Stimulated activated CD8-positive, alpha-beta memory T cell treated with anti-CD3 and anti-CD28 coated beads, Interleukin-4, amount 100 ng/mL, for 4 hours (primary cell): Measurements from ENCODE around the gene GPR132.
"Not testable (repeated sequence)": the region's sequence is repeated elsewhere in the genome, so short reads cannot be mapped to it uniquely, and the experiment has no call there.

Experiments
- DNase-seq, 2 donors: peaks; one replicate each; pipeline ENCODE4 v3.0.0-alpha.2; 2020; ENCODE audit warnings: low read depth in 2 of 2, low spot score in 1 of 2

GPR132 gene

DNA sequence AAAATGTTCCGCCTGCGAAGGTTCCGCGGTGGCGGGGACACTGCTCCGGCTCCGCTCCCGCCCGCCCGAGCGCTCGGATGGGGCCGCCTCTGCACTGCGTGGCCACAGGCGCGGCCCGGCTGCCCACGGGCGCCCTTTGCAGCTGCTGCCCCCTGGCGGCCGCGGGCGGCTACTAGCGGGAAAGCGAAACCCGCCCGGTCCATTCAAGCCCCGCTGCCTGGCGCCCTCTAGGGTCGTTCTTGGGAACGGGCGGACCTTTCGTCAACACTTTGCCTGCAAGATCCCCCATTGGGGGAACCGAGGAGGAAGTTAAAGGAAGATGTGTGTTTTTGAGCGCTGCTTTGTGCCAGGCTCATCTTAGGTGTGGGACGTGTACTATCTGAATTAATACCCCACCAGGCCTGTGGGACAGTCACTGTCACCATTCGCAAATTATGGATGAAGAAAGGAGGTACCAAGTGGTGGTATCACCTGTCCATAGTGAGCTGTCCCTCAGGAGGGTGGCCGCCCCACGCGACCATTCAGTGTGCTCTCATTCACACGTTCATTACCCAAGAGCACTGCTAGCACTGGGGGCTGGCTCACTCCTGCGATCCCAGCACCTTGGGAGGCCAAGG is 19.4 kb downstream of the GPR132 start:
- peak; percentile 79 to 94 for DNase-seq

DNA sequence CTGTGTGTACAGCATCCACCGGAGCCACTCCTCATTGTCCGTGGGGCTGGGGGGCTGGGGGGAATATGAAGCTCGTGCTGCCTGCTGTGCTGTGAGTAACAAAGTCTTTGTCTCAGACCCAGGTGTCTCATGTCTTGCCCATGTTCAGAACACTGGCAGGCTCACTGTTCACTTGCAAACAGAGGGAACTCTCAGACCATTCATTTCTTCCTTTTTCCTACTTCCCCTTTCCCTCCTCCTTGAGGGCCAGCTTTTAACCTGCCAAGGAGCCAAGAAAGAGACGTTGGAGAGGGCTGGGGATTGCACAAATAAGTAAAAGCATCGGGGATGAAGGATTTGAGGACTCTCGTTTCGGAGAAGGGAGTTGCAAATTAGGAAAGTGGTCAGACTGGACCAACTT is 21.6 kb downstream of the GPR132 start:
- no peak for DNase-seq

DNA sequence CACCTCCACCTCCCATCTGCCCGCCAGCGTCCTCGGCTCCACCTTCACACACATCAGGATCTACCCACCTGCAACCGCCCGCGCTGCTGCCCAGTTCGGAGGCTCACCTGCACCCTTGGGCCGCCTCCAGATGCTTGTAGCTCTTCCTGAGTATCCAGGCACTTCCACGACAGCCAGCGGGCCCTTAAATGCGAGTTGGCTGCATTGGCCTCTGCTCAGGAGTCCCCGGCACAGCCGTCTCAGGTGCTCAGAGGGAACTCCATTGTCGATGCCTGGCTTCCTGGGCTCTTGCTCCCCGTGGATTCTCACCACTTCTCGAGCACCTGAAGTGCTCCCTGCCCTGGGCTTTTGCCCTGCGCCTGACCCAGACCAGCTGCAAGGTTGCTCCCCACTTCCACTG is 22.4 kb downstream of the GPR132 start:
- no peak for DNase-seq

DNA sequence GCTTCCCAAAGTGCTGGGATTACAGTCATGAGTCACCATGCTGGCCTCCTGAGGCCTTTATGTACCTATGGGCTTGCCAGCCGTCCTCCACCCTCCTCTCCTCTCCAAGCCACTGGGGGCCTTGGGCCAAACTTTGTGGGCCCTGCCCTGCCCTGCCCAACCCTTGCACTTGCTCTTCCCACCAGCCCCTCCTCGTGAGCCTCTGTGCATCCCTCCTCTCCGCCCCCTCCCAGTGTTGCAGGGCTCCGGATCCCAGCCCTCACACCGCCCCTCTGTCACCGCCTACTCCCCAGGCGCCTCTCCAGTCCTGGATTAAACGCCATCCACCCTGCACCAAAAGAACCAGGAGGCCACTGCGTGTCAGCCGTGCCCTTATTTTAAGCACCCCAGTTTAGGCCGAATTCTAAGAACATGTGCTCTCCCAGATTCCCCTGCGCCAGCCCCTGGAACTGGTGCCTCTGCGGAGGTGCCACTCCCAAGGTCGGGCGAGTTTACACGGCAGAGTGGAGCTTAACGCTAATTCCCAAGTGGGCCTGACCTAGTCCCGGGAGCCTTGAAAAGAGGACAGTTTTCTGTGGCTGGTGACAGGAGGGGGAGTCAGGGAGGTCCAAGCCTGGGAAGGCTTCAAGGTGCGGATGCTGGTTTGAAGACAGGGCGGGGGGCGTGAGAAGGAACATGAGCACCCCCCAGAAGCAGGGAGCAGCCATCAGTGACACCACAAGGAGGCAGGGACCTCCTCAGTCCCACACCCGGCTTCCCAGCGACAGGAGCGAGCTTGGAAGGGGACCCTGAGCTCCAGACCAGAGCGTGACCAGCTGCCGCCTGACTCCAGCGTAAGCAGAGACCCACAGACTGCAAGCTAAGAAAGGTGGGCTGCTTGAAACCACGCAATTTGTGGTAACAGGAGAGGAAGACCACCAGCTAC is 23.1 kb downstream of the GPR132 start:
- no peak for DNase-seq

DNA sequence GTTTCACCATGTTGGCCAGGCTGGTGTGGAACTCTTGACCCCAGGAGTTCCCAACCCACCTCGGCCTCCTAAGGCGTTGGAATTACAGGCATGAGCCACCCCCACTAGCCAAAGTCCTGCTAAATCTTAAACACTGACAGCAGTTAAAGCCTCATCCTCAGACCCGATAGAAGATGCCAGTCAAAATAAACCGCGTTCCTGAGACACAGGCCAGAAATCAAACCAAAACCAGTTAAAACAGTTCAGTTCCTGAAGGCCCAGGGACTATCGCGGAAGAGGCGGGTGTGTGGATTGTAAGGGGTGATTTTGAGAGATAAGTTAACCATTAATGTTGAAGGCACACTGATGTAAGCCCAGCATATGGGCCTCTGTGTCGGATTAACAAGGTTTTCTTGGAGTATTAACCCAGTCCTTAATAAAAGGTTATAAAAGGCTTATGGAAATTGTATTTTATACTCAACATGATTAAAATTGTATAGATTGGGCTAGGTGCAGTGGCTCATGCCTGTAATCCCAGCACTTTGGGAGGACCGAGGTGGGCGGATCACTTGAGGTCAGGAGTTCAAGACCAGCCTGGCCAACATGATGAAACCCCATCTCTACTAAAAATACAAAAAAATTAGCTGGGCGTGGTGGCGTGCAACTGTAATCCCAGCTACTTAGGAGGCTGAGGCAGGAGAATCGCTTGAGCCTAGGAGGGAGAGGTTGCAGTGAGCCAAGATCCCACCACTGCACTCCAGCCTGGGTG is 25.6 kb downstream of the GPR132 start:
- DNase-seq: no peak

DNA sequence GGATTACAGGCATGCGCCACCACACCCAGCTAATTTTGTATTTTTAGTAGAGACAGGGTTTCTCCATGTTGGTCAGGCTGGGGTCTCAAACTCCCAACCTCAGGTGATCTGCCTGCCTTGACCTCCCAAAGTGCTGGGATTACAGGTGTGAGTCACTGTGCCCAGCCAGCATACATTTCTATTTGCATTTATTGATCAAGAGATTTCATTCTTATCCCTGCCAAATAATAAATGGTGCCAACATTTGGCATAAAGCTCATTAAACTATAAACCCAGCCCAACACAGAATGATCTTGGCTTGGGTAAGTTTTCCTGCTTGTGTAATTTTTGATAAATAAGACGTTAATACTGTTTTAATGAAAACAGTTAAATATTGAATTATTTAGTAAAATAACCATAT is 29.6 kb downstream of the GPR132 start:
- DNase-seq: not testable (repeated sequence)

DNA sequence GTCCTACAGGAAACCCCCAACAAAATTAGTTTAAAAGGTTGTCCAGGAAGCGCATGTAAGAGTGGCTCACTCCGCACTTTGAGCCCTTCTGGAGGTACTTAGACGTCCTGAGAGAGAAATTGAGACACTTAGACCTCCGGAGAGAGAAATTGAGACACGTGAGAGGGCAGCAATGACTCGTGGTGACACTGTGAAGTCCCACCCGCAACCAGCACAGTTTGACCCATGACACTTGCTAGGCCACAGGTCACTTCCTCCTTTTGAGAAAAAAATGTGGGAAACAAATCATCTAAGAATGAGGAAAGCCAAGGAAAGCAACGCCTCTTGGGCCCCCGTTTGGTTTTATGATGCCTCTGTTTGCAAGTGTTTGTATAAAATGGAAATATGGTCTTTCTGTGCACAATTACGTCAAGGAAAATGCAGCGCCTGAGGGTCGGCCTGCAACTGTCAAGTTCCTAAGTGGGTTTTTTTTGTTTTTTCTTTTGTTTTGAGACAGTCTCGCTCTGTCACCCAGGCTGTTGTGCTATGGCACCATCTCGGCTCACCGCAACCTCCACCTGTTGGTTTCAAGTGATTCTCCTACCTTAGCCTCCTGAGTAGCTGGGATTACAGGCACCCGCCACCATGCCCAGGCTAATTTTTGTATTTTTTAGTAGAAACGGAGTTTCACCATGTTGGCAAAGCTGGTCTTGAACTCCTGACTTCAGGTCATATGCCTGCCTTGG is 30.8 kb downstream of the GPR132 start:
- no peak for DNase-seq

DNA sequence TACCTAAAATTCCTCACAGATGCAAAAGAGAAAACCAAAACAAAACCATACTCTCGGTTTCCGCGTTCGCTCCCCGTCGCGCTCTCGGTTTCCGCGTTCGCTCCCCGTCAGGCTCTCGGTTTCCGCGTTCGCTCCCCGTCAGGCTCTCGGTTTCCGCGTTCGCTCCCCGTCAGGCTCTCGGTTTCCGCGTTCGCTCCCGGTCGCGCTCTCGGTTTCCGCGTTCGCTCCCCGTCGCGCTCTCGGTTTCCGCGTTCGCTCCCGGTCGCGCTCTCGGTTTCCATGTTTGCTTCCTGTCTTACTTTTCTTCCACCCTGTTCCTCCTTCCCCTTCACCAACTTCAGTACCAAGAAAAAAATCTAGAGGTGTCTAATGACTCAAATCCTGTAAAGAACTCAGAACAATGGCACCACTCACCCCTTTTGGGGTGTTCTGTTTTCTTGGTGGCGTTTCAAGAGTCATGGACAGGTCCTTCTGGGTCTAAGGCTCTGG is 31.8 kb downstream of the GPR132 start:
- not testable (repeated sequence) for DNase-seq

GRCh38 chr14:105032451-105032901 is 32.8 kb downstream of the GPR132 start:
- not testable (repeated sequence) for DNase-seq

- DNase-seq: no peak
Measured at GRCh38 chr14:105030836-105031396, 34.3 kb downstream of the GPR132 start.

GRCh38 chr14:105030194-105030593 is 35.0 kb downstream of the GPR132 start:
- DNase-seq: no peak

DNA sequence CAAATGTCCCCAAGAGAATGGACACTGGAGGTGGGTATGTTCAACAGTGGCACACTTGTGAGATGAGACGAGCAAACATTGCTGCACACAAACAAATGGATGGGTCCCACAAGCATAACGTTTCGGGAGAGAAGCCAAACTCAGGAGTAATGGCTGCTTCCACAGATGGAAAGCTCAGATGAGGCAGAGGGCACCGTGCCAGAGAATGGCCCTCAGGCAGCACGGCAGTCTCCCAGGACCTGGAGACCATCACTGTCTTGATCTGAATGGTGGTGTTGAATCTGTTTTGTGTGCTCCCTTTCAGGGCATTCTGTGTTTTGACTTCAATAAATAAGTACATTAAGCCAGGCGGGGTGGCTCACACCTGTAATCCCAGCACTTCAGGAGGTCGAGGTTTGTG is 35.8 kb downstream of the GPR132 start:
- no peak for DNase-seq

- no peak for DNase-seq
Measured at GRCh38 chr14:105028251-105028927, 36.8 kb downstream of the GPR132 start.

GRCh38 chr14:105027718-105028117 is 37.5 kb downstream of the GPR132 start:
- DNase-seq: not testable (repeated sequence)

- DNase-seq: no peak
Measured at GRCh38 chr14:105026802-105027563, 38.2 kb downstream of the GPR132 start.

DNA sequence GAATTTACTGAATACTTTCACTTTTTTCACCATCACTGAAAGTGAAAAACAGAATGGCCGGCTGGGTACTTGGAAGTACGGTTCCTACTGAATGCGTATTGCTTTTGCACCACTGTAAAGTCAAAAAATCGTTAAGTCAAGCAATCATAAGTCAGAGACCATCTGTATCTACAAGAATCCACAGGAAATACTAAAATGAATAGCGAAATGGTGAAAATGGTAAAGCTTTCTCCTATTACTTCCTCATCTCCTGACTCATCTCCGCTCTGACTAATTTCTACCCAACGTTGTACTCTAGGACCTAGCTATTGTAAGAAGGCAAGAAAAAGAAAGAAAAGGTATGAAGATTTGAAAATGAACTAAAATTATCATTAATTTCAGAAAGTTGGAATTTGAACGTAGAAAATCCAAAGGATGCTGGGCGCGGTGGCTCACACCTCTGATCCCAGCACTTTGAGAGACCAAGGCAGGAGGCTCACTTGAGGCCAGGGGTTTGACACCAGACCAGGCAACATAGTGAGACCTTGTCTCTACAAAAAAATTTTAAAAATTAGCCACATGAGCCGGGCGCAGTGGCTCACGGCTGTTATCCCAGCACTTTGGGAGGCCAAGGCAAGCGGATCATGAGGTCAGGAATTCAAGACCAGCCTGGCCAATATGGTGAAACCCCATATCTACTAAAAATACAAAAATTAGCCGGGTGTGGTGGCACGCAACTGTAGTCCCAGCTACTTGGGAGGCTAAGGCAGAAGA is 39.0 kb downstream of the GPR132 start:
- no peak for DNase-seq

DNA sequence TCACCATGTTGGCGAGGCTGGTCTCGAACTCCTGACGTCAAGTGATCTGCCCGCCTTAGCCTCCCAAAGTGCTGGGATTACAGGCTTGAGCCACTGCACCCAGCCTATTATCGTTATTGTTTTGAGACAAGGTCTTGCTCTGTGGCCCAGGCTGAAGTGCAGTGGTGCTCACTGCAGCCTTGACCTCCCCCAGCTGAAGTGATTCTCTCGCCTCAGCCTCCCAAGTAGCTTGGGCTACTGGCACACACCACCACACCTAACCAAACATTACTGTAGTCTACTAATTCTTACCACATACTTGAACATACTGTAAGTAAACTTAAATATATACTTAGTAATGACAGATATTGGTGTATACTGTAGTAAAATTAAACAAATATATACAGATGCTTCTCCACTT is 39.8 kb downstream of the GPR132 start:
- DNase-seq: no peak

- DNase-seq: no peak
Measured at GRCh38 chr14:105023791-105024480, 41.3 kb downstream of the GPR132 start.
